ENCODE results near the gene CHRDL2. TPM values are rescaled to one million over a fixed set of nuclear protein-coding genes. Genes with fewer than 3 reads are reported as not detected.
A peak's percentile ranks its signal among the peaks of the same experiment; 100 is the strongest.

CHRDL2 gene
- total RNA-seq, 4 donors from 2014 or later, result 0.20 TPM; not detected in 3

DNA sequence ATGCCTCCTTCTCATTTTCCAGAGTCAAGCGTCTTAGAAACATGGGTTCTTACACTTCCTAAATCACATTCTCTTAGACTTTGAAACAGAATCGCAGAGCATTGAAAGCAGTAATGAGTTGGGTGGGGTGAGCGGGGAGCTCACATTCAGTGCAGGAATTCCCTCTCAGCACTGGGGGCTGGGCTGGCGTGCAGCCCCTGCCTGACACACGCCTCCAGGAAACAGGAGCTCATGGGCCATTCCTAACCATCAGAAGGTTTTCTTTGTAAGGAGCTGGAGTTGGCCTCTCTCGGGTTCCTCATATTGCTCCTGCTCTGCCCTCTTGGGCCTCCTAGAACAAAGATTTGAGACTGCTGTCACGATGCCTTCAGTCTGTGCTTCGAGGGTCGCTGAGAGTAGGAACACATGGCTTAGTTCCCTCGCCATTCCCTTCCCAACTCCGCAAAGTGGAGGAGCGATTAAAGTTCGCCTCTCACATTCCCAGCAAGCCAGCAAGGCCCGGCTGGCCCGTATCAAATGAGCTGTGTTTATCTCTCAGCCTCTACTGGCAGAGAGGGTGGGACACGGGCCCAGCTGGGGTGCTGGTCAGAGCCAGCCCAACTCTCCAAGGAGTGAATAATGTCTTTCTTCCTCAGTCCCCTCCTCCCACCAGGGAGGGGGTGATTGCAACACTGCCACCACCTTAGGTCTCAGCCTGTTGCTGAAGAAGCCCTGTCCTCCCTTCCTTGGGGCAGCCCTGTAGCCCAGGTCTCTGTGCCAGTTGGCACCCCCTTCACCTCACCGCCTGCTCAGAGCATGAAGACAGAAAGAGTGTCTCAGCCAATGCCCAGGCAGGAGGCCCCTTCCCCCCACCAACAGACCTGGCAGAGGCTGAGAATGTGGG, 10.4 kb downstream of the CHRDL2 start:
- TF ChIP-seq, protein P1, sequence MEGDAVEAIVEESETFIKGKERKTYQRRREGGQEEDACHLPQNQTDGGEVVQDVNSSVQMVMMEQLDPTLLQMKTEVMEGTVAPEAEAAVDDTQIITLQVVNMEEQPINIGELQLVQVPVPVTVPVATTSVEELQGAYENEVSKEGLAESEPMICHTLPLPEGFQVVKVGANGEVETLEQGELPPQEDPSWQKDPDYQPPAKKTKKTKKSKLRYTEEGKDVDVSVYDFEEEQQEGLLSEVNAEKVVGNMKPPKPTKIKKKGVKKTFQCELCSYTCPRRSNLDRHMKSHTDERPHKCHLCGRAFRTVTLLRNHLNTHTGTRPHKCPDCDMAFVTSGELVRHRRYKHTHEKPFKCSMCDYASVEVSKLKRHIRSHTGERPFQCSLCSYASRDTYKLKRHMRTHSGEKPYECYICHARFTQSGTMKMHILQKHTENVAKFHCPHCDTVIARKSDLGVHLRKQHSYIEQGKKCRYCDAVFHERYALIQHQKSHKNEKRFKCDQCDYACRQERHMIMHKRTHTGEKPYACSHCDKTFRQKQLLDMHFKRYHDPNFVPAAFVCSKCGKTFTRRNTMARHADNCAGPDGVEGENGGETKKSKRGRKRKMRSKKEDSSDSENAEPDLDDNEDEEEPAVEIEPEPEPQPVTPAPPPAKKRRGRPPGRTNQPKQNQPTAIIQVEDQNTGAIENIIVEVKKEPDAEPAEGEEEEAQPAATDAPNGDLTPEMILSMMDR (IDR thresholded peaks at IDR 0.05 in 4 of 5, conservative IDR thresholded peaks at IDR 0.05 in 1 of 5), result no peak
- no peak for TF ChIP-seq POLR2A (IDR thresholded peaks at IDR 0.05)
- no peaks in the 10 kb centered on the region for H3K27me3 ChIP-seq
- H3K27ac ChIP-seq, result peak overlapping the region; percentile 36 to 62 (median 56)
- H3K4me3 ChIP-seq, result no peak overlapping the region
- H3K36me3 ChIP-seq, result no peaks in the 10 kb centered on the region
- H3K9me3 ChIP-seq, result no peaks in the 10 kb centered on the region
- intact Hi-C loops (cut with DNase I; ENCODE audit: low total_unique reads), result loop anchor here (10.0 kb wide), 1 partner anchor 226 kb away; the partner anchor contains the start of gene LIPT2
- ATAC-seq, result peak; percentile 63 to 82
- in situ Hi-C loops (cut with MboI; ENCODE audit: low sequenced_read_pairs in 4 of 4), result no loop called here
- H3K4me1 ChIP-seq, result peaks cover 12% of the 10 kb centered on the region in 2 donors
- DNase-seq, result peak in 1 of 2 donors; percentile 72

DNA sequence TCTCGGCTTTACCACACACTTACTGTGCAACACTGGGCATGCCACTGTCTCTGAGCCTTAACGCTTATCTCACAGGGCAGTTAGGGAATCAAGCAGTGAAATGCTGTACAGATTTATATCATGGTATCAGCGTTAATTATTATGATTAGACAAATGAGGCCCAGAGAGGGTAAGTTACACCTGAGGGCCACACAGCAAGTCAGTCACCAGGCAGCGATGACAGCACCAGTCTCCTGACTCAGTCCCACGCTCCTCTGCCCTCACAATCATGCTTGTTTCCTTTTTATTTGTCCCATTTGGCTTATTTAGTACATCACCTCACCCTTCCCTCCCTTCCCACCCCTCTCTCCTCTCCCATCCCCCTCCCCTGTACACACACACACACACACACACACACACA, 12.2 kb downstream of the CHRDL2 start:
- Histone ChIP-seq H3K27ac (no peak overlapping the region), H3K36me3 (no peaks in the 10 kb centered on the region), H3K9me3 (no peaks in the 10 kb centered on the region), H3K27me3 (no peaks in the 10 kb centered on the region), H3K4me3 (no peak overlapping the region), H3K4me1 (peaks cover 12% of the 10 kb centered on the region in 2 donors)
- no peak for TF ChIP-seq POLR2A (IDR thresholded peaks at IDR 0.05)
- TF ChIP-seq, protein P1 (IDR thresholded peaks at IDR 0.05 in 4 of 5, conservative IDR thresholded peaks at IDR 0.05 in 1 of 5), result no peak
- ATAC-seq (no peak), DNase-seq (no peak)
- intact Hi-C loops (cut with DNase I; ENCODE audit: low total_unique reads), result no loop called here
- in situ Hi-C loops (cut with MboI; ENCODE audit: low sequenced_read_pairs in 4 of 4), result no loop called here

DNA sequence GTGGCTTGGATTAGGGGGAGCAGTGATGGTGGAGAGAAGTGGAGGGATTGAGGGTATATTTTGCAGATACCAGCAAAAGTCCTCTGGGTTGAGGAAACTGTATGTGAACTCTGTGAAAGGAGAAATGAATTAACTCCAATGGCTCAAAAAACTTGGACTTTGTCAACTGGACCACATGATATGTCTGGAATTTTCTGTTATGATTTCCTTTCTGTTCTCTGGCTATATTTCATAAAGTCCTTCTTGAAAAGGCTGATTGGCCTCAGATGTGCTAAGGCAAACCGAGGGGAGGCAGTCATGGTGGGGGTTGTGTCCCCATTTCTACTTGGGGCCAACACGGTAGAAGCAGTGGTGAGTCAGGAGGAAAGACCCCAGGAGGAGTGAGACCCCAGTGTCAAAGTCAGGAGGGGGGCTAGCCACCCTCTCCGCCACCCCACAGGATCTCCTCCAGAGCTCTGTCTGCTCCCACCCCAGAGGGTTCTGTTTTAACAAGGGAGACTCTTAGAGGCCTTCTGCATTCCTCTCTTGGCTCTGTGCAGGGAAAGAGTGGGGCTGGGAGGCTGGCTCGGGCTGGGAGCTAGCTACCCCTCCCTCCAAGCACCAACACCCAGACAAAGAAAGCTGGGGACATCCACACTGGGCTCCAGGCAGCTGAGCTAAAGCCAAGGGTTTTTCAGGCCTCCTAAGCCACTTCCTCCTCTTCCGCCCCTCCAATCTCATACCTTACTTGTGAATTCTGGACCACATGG, 13.8 kb downstream of the CHRDL2 start:
- in situ Hi-C loops (cut with MboI; ENCODE audit: low sequenced_read_pairs in 4 of 4), result no loop called here
- no peaks in the 10 kb centered on the region for H3K27me3 ChIP-seq
- H3K4me3 ChIP-seq, result no peak overlapping the region
- intact Hi-C loops (cut with DNase I; ENCODE audit: low total_unique reads), result no loop called here
- no peak for DNase-seq
- H3K36me3 ChIP-seq, result no peaks in the 10 kb centered on the region
- H3K27ac ChIP-seq, result no peak overlapping the region
- H3K9me3 ChIP-seq, result no peaks in the 10 kb centered on the region
- no peak for ATAC-seq
- TF ChIP-seq, protein P1 (IDR thresholded peaks at IDR 0.05 in 4 of 5, conservative IDR thresholded peaks at IDR 0.05 in 1 of 5), result no peak
- TF ChIP-seq POLR2A (IDR thresholded peaks at IDR 0.05), result no peak
- peaks cover 12% of the 10 kb centered on the region in 2 donors for H3K4me1 ChIP-seq

DNA sequence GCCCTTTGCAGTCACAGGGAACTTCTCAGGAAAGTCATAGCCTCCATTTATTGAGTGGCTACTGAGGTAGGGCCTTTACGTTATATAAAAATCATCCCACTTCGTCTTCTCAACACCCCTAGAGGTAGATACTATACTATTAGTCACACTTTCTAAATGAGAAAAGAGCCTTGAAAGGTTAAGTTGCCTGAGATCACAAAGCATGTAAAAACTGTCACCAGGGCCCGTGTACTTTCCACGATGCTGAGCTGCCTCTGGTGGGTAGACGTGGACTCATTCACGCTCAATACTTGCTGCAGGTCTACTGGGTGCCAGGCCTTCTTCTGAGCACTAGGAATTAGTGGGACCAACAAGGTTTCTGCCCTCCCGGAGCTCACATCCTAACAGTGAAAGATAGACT, 16.3 kb downstream of the CHRDL2 start:
- no peaks in the 10 kb centered on the region for H3K27me3 ChIP-seq
- no peaks in the 10 kb centered on the region for H3K36me3 ChIP-seq
- in situ Hi-C loops (cut with MboI; ENCODE audit: low sequenced_read_pairs in 4 of 4), result no loop called here
- TF ChIP-seq, protein P1 (IDR thresholded peaks at IDR 0.05 in 4 of 5, conservative IDR thresholded peaks at IDR 0.05 in 1 of 5), result no peak
- TF ChIP-seq POLR2A (IDR thresholded peaks at IDR 0.05), result no peak
- intact Hi-C loops (cut with DNase I; ENCODE audit: low total_unique reads), result no loop called here
- ATAC-seq (no peak), DNase-seq (no peak)
- H3K9me3 ChIP-seq, result no peaks in the 10 kb centered on the region
- H3K4me1 ChIP-seq, result no peaks in the 10 kb centered on the region
- no peak overlapping the region for H3K27ac ChIP-seq
- H3K4me3 ChIP-seq, result no peak overlapping the region

Measured in gastrocnemius medialis (tissue), 4 donors.